Naive thymus-derived CD8-positive, alpha-beta T cell (primary cell): ENCODE results near the gene RSPH4A. TPM values are rescaled to one million over a fixed set of nuclear protein-coding genes. Genes with fewer than 3 reads are reported as not detected.

Experiments
- ATAC-seq, 2 donors: fragments of 150-1000 bp; cut with Tn5 transposase in 1 of 2; sonication (Bioruptor Pico), chemical (Tn5 transposase) in 1 of 2; 1 replicate in 1 of 2; 2 replicates in 1 of 2; pipeline ENCODE4 v1.10.0; 2021; ENCODE audit warnings: mild to moderate bottlenecking in 2 of 2, moderate library complexity in 2 of 2
- POLR2A ChIA-PET: fragments of 350-600 bp; sonication (Branson Sonifier 250); formaldehyde crosslinking; loops from one replicate; lab custom pipeline; 2021; ENCODE audit warnings: antibody characterized with exemption; lab: Charles Lee
- DNase-seq, 10 donors: peaks; one replicate each; pipeline versions ENCODE4 v3.0.0 to v3.0.0-alpha.2; 2020 to 2022
- H3K27ac Mint-ChIP-seq, 10 donors: one replicate each; pipeline ENCODE4 v1.8.0; 2020 to 2022; ENCODE audit warnings: mild to moderate bottlenecking in 10 of 10, mixed read lengths in 10 of 10, moderate library complexity in 4 of 10, inconsistent platforms in 1 of 10
- H3K27me3 Mint-ChIP-seq, 5 donors: one replicate each; pipeline ENCODE4 v1.8.0; 2021 to 2022; ENCODE audit warnings: mixed read lengths in 5 of 5
- H3K36me3 Mint-ChIP-seq, 3 donors: one replicate each; pipeline ENCODE4 v1.8.0; 2020 to 2022; ENCODE audit warnings: mixed read lengths in 3 of 3, mild to moderate bottlenecking in 2 of 3, inconsistent platforms in 1 of 3
- H3K4me1 Mint-ChIP-seq, 4 donors: one replicate each; pipeline ENCODE4 v1.8.0; 2021 to 2022; ENCODE audit warnings: mixed read lengths in 4 of 4
- H3K4me3 Mint-ChIP-seq, 10 donors: one replicate each; pipeline ENCODE4 v1.8.0; 2020 to 2022; ENCODE audit warnings: mild to moderate bottlenecking in 10 of 10, mixed read lengths in 10 of 10, moderate library complexity in 6 of 10, inconsistent platforms in 1 of 10
- H3K9me3 Mint-ChIP-seq, 9 donors: one replicate each; pipeline ENCODE4 v1.8.0; 2020 to 2022; ENCODE audit warnings: mixed read lengths in 9 of 9, mild to moderate bottlenecking in 3 of 9, inconsistent platforms in 1 of 9, moderate library complexity in 1 of 9
- polyA plus RNA-seq, 3 donors: library from polyadenylated mRNA; unstranded; fragments of 300-500 nt; fragmentation: Illumina TruSeq; gene quantifications; one replicate each; pipeline ENCODE4 v1.2.3, GENCODE V29; 2021
- total RNA-seq, 8 experiments: library from RNA in 2 of 8; stranded (reverse) in 2 of 8; gene quantifications; one replicate each; pipeline ENCODE4 v1.2.3 and lab custom pipeline; 2021 to 2026

The RSPH4A gene
- total and polyA plus RNA-seq, 5 experiments from 2014 or later = 0.13 to 1.3 (median 1.1) TPM; not detected in 2

DNA sequence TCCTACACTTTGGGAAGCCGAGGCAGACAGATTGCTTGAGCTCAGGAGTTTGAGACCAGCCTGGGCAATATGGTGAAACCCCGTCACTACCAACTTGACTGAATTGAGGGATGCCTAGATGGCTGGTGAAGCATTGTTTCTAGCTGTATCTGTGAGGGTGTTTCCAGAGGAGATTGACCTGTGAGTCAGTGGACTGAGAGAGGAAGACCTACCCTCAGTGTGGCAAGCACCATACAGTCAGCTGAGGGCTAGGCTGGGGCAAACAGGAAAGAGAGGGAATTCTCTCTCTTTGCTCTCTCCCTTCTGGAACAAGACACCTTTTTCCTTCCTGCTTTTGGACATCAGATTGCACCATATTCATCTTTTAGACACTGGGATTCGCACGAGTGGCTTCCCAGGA is 56.0 kb downstream of the RSPH4A start:
- Mint-ChIP-seq H3K27me3 (peaks cover 0 to 6% (median 0%) of the 10 kb centered on the region in 5 donors), H3K36me3 (no peaks in the 10 kb centered on the region), H3K27ac (no peak overlapping the region), H3K4me3 (no peak overlapping the region), H3K4me1 (peaks cover 3 to 16% (median 8%) of the 10 kb centered on the region in 4 donors), H3K9me3 (no peaks in the 10 kb centered on the region)
- no peak for ATAC-seq
- no peak for DNase-seq
- POLR2A ChIA-PET = interaction anchor here (1.6 kb wide), 1 partner anchor 9 kb away, joined by 7 read pairs; the partner anchor contains the start of gene KPNA5

DNA sequence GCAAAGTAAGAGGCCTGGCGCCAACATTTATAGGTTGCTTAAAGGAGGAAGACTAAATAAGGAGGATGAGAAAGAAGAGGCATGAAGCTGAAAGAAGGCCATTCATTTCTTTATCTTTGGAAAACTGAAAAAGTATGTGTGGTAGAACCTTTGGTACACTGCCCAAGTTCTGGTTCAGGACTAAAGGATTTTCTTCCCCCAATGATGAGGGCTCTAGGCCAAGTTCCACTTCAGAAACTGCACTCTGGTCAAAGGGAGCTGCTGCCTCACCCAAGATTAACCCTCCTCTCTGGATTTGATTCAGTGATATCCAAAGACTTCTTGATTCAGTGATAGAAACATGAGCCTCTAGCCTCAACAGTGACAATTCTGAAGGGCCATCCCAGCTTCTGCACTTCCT is 59.7 kb downstream of the RSPH4A start:
- H3K27ac Mint-ChIP-seq = no peak overlapping the region
- no peaks in the 10 kb centered on the region for H3K36me3 Mint-ChIP-seq
- ATAC-seq = no peak
- POLR2A ChIA-PET = no interaction called here
- no peak for DNase-seq
- peaks cover 0 to 6% (median 0%) of the 10 kb centered on the region in 5 donors for H3K27me3 Mint-ChIP-seq
- H3K9me3 Mint-ChIP-seq = no peaks in the 10 kb centered on the region
- H3K4me1 Mint-ChIP-seq = peaks cover 6 to 24% (median 14%) of the 10 kb centered on the region in 4 donors
- no peak overlapping the region for H3K4me3 Mint-ChIP-seq

- peak; percentile 81 to 94 (median 91) for DNase-seq
- ATAC-seq = peak; percentile 92
- peaks cover 0 to 10% (median 0%) of the 10 kb centered on the region in 9 donors for H3K9me3 Mint-ChIP-seq
- H3K36me3 Mint-ChIP-seq = peaks cover 12 to 21% (median 19%) of the 10 kb centered on the region in 3 donors
- peak within 1 kb of the TSS; percentile 96 to 99 (median 98) for H3K4me3 Mint-ChIP-seq
- no peaks in the 10 kb centered on the region for H3K27me3 Mint-ChIP-seq
- H3K4me1 Mint-ChIP-seq = peaks cover 16 to 64% (median 49%) of the 10 kb centered on the region in 4 donors
- POLR2A ChIA-PET = interaction anchor here (0.7 to 2.5 kb wide), 12 partner anchors 8 to 581 kb away, joined by 3 to 26 read pairs (median 6); partner anchors contain the start of genes NT5DC1, RSPH4A, RWDD1 and TSPYL1
- H3K27ac Mint-ChIP-seq = peak within 1 kb of the TSS; percentile 95 to 100 (median 99)
Measured at GRCh38 chr6:116680880-116681672, 64.8 kb downstream of the RSPH4A start, which contains the start of gene KPNA5. Gene KPNA5, plus strand, starts transcription at chr6:116681211. Its CDS starts 124 bp downstream, at chr6:116681335.

GRCh38 chr6:116682334-116682712 is 66.0 kb downstream of the RSPH4A start:
- Mint-ChIP-seq H3K27me3 (no peaks in the 10 kb centered on the region), H3K4me3 (peak overlapping the region; percentile 78 to 99 (median 98)), H3K36me3 (peaks cover 12 to 32% (median 20%) of the 10 kb centered on the region in 3 donors), H3K27ac (peak overlapping the region; percentile 92 to 100 (median 97)), H3K4me1 (peaks cover 27 to 77% (median 61%) of the 10 kb centered on the region in 4 donors), H3K9me3 (peaks cover 0 to 10% (median 0%) of the 10 kb centered on the region in 9 donors)
- POLR2A ChIA-PET = interaction anchor here (0.5 to 2.5 kb wide), 5 partner anchors 14 to 403 kb away, joined by 3 to 26 read pairs (median 4); partner anchors contain the start of genes RWDD1 and TSPYL1
- DNase-seq (peak in 7 of 10 donors; percentile 14 to 47 (median 27)), ATAC-seq (no peak)

Other genes with a start within 250 kb of the RSPH4A start
- 1 to 10 TPM; 6.4 to 9.3 TPM for gene DSE, start 245.5 kb upstream of the RSPH4A start, total RNA-seq
- gene DSE, start 245.5 kb upstream of the RSPH4A start, polyA plus RNA-seq = 1 to 10 TPM; 3.9 to 4.9 (median 4.0) TPM
- gene CALHM6, start 155.1 kb upstream of the RSPH4A start, total RNA-seq = 1 to 10 TPM; 1.2 to 4.8 TPM
- gene CALHM6, start 155.1 kb upstream of the RSPH4A start, polyA plus RNA-seq = 10 to 100 TPM in 2 of 3 donors, 1 to 10 TPM in 1; 5.3 to 49.3 (median 13.5) TPM
- gene CALHM5, start 104.8 kb upstream of the RSPH4A start, total RNA-seq = not detected
- gene CALHM5, start 104.8 kb upstream of the RSPH4A start, polyA plus RNA-seq = not detected
- gene TRAPPC3L, start 70.8 kb upstream of the RSPH4A start, total RNA-seq = not detected
- not detected for gene TRAPPC3L, start 70.8 kb upstream of the RSPH4A start, polyA plus RNA-seq
- not detected for gene CALHM4, start 62.7 kb upstream of the RSPH4A start, total RNA-seq
- gene CALHM4, start 62.7 kb upstream of the RSPH4A start, polyA plus RNA-seq = not detected
- gene RWDD1, start 45.0 kb upstream of the RSPH4A start, total RNA-seq = 10 to 100 TPM; 38.0 to 39.0 TPM
- 10 to 100 TPM; 55.7 to 89.3 (median 69.7) TPM for gene RWDD1, start 45.0 kb upstream of the RSPH4A start, polyA plus RNA-seq
- 10 to 100 TPM; 11.8 to 12.6 TPM for gene ZUP1, start 52.3 kb downstream of the RSPH4A start, total RNA-seq
- gene ZUP1, start 52.3 kb downstream of the RSPH4A start, polyA plus RNA-seq = 1 to 10 TPM; 2.4 to 4.5 (median 4.1) TPM
- gene KPNA5, start 64.7 kb downstream of the RSPH4A start, total RNA-seq = 10 to 100 TPM; 71.4 to 77.1 TPM
- 10 to 100 TPM; 15.9 to 16.9 (median 15.9) TPM for gene KPNA5, start 64.7 kb downstream of the RSPH4A start, polyA plus RNA-seq
- gene FAM162B, start 149.2 kb downstream of the RSPH4A start, total RNA-seq = not detected
- not detected for gene FAM162B, start 149.2 kb downstream of the RSPH4A start, polyA plus RNA-seq
- not detected for gene GPRC6A, start 212.6 kb downstream of the RSPH4A start, total RNA-seq
- not detected for gene GPRC6A, start 212.6 kb downstream of the RSPH4A start, polyA plus RNA-seq